NCI-H1694 treated with DMSO at 0.1 percent for 48 hours (cell line): ENCODE data around the gene SMAD6.

ENCODE experiments used
- DNase-seq: peaks from one replicate; lab custom pipeline; 2025; lab: John Stamatoyannopoulos, UW

The SMAD6 gene

GRCh38 chr15:66721020-66721419 lies 19.0 kb downstream of the SMAD6 start:
- no peak for DNase-seq

GRCh38 chr15:66721501-66721937 lies 19.5 kb downstream of the SMAD6 start:
- no peak for DNase-seq

- no peak for DNase-seq
These were observed 19.9 kb downstream of the SMAD6 start for GRCh38 chr15:66721954-66722353.

- no peak for DNase-seq
These were observed 20.9 kb downstream of the SMAD6 start for GRCh38 chr15:66722757-66723540.

GRCh38 chr15:66723826-66724731 lies 22.0 kb downstream of the SMAD6 start:
- DNase-seq, result no peak

GRCh38 chr15:66724732-66725463 lies 22.9 kb downstream of the SMAD6 start:
- no peak for DNase-seq

GRCh38 chr15:66725464-66725785 lies 23.4 kb downstream of the SMAD6 start:
- no peak for DNase-seq

GRCh38 chr15:66726386-66726785 lies 24.4 kb downstream of the SMAD6 start:
- DNase-seq, result no peak

- no peak for DNase-seq
These were observed 27.4 kb downstream of the SMAD6 start for GRCh38 chr15:66729331-66729951.

- no peak for DNase-seq
These were observed 28.4 kb downstream of the SMAD6 start for GRCh38 chr15:66730168-66731021.

GRCh38 chr15:66733976-66734375 lies 31.9 kb downstream of the SMAD6 start:
- DNase-seq, result no peak

GRCh38 chr15:66734961-66735908 lies 33.2 kb downstream of the SMAD6 start:
- DNase-seq, result no peak

GRCh38 chr15:66735909-66736305 lies 33.9 kb downstream of the SMAD6 start:
- no peak for DNase-seq

- DNase-seq, result no peak
These were observed 35.4 kb downstream of the SMAD6 start for GRCh38 chr15:66737243-66738010.

- DNase-seq, result no peak
These were observed 36.1 kb downstream of the SMAD6 start for GRCh38 chr15:66738116-66738515.

- DNase-seq, result no peak
These were observed 36.6 kb downstream of the SMAD6 start for GRCh38 chr15:66738595-66738994.

- DNase-seq, result no peak
These were observed 37.3 kb downstream of the SMAD6 start for GRCh38 chr15:66739287-66739686.

GRCh38 chr15:66740802-66741201 lies 38.8 kb downstream of the SMAD6 start:
- no peak for DNase-seq

GRCh38 chr15:66741646-66742045 lies 39.6 kb downstream of the SMAD6 start:
- no peak for DNase-seq
